H1 (cell line): ENCODE data around the gene KLKB1. TPM values are rescaled to one million over a fixed set of nuclear protein-coding genes. Genes with fewer than 3 reads are reported as not detected.

Source experiments
- CEBPB ChIP-seq: IDR thresholded peaks from 2 replicates; pipeline ENCODE4 v1.6.1; 2012; ENCODE audit warnings: low read depth, low read length
- EGR1 ChIP-seq: IDR thresholded peaks from 2 replicates; pipeline ENCODE4 v1.6.1; 2011; ENCODE audit warnings: low read depth, low read length, borderline replicate concordance
- PHF8 ChIP-seq: fragments of 200-600 bp; sonication (generic); conservative IDR thresholded peaks from 2 replicates; pipeline ENCODE4 v1.7.1; 2012; ENCODE audit warnings: low read depth, mild to moderate bottlenecking, inconsistent platforms, low read length, moderate library complexity
- RFX5 ChIP-seq: IDR thresholded peaks from 2 replicates; pipeline ENCODE4 v1.6.1; 2011; ENCODE audit warnings: low read depth, low read length, improper control_type of control experiment, borderline replicate concordance
- SP2 ChIP-seq: IDR thresholded peaks from 2 replicates; pipeline ENCODE4 v1.6.1; 2012; ENCODE audit warnings: mild to moderate bottlenecking, low read length, inconsistent platforms
- polyA plus RNA-seq, 7 experiments: library from polyadenylated mRNA; depleted of rRNA in 3 of 7; stranded (reverse) in 5 of 7; unstranded in 2 of 7; fragments of >200 nt in 5 of 7; fragments of 200-250 nt in 2 of 7; gene quantifications; 1 replicate in 5 of 7; 2 replicates in 1 of 7; 4 replicates in 1 of 7; pipeline versions ENCODE4 v1.2.1 to v1.2.3, GENCODE V29; 2011 to 2013; ENCODE audit warnings: missing spikeins in 2 of 7, mixed read lengths in 2 of 7
- total RNA-seq: library from RNA; stranded (reverse); fragmentation: NEBNext Ultra II Directional; extraction: Animal tissue kit (Norgen Biotek cat#: 25700); gene quantifications from 2 replicates; pipeline ENCODE4 v1.2.1, GENCODE V29; 2021

The KLKB1 gene
- total and polyA plus RNA-seq, 2 of the 8 experiments (the other 6 are each of a cell fraction or from before 2014, with no cell fraction given) = 12.0 to 20.9 TPM

- no peak for TF ChIP-seq SP2
- TF ChIP-seq EGR1 = no peak
- TF ChIP-seq PHF8 = peak; percentile 54
- no peak for TF ChIP-seq RFX5
- no peak for TF ChIP-seq CEBPB
Measured at GRCh38 chr4:186191200-186192065, 35.9 kb upstream of the KLKB1 start, which contains the start of gene CYP4V2 (continued).
